Measurements from ENCODE around the gene ABL1.
"Not testable (repeated sequence)": the region's sequence is repeated elsewhere in the genome, so short reads cannot be mapped to it uniquely, and the experiment has no call there.

Gene ABL1

GRCh38 chr9:130847306-130848217 is 12.5 kb downstream of the ABL1 start:
- no peak for DNase-seq (ENCODE audit: low read depth in 2 of 3, low spot score in 2 of 3)

DNA sequence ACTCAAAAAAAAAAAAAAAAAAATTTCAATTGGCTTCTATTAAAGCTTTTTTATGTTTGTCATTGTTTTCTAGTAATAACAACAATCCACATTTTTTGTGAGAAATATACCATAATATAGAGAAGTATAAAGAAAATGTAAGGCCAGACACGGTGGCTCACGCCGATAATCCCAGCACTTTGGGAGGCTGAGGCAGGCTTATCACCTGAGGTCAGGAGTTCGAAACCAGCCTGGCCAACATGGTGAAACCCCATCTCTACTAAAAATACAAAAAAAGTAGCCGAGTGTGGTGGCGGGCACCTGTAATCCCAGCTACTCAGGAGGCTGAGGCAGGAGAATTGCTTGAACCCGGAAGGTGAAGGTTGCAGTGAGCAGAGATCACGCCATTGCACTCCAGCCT is 13.5 kb downstream of the ABL1 start:
- not testable (repeated sequence) for DNase-seq (ENCODE audit: low read depth in 2 of 3, low spot score in 2 of 3)

DNA sequence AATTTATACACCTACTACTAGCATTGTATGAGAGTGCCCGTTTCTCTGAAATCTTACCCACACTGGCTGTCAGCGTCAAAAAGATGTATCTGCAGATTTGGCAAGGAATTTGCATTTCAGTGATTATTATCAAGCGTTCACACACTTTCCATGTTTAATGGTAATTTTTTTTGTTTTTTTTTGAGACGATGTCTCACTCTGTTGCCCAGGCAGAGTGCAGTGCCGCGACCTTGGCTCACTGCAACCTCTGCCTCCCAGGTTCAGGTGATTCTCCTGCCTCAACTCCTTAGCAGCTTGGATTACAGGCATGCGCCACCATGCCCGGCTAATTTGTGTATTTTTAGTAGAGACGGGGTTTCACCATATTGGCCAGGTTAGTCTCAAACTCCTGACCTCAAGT is 14.3 kb downstream of the ABL1 start:
- no peak for DNase-seq (ENCODE audit: low read depth in 2 of 3, low spot score in 2 of 3)

DNA sequence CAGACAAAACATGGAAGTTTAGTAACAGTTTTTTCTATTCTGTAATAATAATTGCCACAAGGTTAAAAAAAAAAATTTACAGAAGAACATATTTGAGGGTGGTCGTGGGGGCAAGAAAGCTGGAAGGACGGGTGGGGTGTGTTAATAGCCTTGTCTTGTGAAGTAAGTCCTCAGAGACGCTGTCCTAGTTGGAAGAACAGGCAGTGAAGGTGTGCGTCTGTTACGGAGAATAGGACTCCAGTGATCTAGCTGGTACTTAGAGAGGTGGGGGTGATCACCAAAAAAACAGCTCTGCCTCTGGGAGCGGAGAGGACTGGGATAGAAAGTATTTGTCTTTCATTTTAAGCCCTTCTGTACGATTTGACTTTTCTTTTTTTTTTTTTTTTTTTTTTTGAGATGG is 17.7 kb downstream of the ABL1 start:
- DNase-seq (ENCODE audit: low read depth in 2 of 3, low spot score in 2 of 3), result no peak

GRCh38 chr9:130854092-130854491 is 19.0 kb downstream of the ABL1 start:
- no peak for DNase-seq (ENCODE audit: low read depth in 2 of 3, low spot score in 2 of 3)

- no peak for DNase-seq (ENCODE audit: low read depth in 2 of 3, low spot score in 2 of 3)
Observed at GRCh38 chr9:130854835-130855234, 19.8 kb downstream of the ABL1 start.

DNA sequence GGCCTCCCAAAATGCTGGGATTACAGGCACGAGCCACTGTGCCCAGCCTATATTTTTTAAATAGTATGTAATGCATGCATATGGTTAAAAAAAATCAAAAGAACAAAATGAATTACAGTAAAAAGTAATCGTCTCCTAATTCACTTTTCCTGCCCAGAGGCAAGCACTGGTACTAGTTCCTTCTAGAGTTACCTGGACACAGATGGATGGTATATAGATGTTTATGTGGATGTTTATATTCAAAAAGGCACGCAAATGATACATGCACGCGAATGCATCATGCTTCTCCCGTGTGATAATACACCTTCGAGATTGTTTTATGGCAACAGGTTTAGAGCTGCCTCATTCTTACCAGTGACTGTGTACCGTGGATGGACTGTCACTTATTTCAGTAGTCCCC is 21.4 kb downstream of the ABL1 start:
- no peak for DNase-seq (ENCODE audit: low read depth in 2 of 3, low spot score in 2 of 3)

DNA sequence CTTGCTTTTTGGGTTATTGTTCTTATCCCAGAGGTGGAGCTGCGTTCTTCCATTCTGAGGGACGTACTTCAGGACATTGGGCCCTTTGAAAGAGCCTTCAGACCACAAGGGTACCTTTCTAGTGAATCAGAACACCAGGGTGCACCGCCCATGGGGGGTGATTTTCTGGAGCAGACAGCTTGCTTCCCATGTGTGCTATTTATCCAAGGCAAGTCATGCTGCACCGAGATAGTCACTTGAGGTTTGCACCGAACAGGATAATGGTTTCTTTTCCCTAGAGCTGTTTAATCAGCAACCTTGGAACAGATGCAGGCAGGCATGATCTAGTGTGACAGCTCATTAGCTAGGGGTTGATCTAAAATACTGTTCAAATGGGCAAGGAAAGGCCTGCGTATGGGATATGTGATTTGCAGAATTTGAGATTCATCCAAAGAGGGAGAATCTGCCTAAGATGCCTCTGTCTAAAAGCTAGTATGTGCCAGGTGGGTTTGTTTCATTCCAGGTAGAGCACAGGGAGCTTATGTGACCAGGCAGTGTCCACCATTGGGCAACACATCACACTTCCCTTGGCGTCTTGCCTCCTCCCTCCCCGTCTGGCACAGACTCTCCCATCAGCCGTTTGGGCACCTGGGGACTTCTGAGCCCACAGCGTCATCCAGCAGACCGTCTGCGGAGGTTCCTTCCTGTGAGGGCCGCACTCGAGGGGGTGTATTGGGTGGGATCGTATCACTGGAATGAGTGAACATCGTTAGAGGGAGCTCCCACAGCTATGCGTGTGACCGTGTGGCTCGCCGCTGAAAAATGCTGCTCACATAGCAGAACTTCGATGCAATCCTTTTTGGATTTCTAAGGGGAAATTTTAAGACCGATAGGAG is 23.0 kb downstream of the ABL1 start:
- no peak for DNase-seq (ENCODE audit: low read depth in 2 of 3, low spot score in 2 of 3)

DNA sequence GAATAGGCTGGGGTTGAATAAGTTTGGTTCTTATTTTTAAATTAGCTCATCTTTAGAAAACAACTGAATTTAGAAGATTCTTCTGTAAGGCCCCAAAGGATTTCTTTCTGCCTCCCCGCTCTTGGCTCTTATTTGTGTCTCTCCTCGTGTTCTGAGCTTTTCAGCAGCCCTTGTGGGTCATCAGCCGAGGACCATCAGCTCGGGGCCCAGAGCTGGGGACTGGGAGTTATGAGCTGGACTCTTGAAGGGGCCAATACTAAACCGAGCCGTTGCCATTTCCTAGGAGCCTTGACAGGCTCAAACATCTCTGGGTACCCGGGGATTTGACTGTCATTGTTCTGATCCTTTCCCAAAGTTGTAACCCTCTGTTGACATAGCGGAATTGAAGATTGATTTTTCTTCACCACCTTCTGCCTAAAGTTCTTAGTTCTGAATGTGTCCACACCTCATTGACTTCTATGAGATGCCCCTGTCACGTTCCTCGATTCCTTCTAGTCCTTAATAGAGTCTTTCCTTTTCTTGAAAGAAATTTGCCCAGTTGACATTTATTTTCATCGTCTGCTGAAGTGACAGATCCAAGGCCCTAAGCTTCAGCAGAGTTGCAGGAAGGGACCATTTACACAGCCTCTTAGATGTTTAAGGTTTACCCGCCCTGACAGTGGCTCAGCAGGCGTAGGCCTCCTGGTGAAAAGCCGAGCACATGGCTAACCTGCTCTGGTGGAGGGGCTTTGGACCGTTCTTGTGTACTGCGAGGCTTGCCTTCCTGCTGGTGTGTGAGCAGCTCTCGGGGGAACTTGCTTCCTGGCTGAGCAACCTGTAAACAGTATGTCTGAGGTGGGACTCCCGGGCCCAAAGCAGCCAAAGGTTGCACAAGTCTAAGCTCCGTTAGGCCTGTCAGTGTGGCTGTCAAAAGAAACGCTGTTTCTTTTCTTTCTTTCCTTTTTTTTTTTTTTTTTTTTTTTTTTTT is 24.0 kb downstream of the ABL1 start:
- DNase-seq (ENCODE audit: low read depth in 2 of 3, low spot score in 2 of 3), result no peak

- DNase-seq (ENCODE audit: low read depth in 2 of 3, low spot score in 2 of 3), result no peak
Observed at GRCh38 chr9:130860458-130861316, 25.6 kb downstream of the ABL1 start.

GRCh38 chr9:130861372-130862180 is 26.5 kb downstream of the ABL1 start:
- no peak for DNase-seq (ENCODE audit: low read depth in 2 of 3, low spot score in 2 of 3)

DNA sequence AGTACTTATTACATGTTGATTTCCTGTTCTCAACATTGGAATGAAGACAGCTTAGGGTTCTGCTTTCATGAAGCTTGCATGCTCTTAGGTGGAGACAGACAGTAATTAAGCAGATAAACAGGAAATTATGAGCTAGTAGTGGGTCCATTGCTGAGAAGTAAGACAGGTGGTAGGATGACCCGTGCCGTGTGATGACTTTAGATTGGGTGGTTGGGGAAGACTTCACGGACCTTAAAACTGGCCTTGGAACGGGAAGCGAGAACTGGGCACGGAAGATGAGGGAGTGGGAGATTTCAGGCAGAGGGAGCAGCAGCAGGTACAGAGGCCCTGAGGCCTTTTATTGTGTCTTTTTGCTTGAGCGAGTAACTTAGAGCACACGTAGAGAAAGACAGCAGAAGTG is 27.2 kb downstream of the ABL1 start:
- no peak for DNase-seq (ENCODE audit: low read depth in 2 of 3, low spot score in 2 of 3)

DNA sequence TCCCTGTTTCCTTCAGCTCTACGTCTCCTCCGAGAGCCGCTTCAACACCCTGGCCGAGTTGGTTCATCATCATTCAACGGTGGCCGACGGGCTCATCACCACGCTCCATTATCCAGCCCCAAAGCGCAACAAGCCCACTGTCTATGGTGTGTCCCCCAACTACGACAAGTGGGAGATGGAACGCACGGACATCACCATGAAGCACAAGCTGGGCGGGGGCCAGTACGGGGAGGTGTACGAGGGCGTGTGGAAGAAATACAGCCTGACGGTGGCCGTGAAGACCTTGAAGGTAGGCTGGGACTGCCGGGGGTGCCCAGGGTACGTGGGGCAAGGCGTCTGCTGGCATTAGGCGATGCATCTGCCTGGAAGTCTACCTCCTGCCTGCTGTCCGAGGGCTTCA is 27.7 kb downstream of the ABL1 start:
- DNase-seq (ENCODE audit: low read depth in 2 of 3, low spot score in 2 of 3), result no peak

GRCh38 chr9:130864541-130864940 is 29.5 kb downstream of the ABL1 start:
- no peak for DNase-seq (ENCODE audit: low read depth in 2 of 3, low spot score in 2 of 3)

DNA sequence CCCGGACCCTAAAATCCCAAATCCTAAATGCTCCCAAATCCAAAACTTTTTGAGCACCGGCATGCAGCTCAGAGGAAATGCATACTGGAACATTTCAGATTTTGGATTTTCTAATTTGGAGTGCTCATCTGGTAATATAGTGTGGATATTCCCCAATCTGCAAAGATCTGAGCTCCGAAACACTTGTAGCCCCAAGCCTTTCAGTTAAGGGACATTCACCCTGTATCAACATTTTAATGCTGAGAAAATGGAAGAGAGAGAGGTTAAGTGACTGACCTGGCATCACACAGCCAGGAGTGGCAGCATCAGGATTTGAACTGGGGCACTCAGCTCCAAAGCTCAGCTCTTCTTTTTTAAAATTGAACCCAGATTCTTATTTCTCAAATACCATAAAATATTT is 30.9 kb downstream of the ABL1 start:
- no peak for DNase-seq (ENCODE audit: low read depth in 2 of 3, low spot score in 2 of 3)

- peak in 1 of 3 experiments; percentile 11 for DNase-seq (ENCODE audit: low read depth in 2 of 3, low spot score in 2 of 3)
Observed at GRCh38 chr9:130866474-130866965, 31.5 kb downstream of the ABL1 start.

DNA sequence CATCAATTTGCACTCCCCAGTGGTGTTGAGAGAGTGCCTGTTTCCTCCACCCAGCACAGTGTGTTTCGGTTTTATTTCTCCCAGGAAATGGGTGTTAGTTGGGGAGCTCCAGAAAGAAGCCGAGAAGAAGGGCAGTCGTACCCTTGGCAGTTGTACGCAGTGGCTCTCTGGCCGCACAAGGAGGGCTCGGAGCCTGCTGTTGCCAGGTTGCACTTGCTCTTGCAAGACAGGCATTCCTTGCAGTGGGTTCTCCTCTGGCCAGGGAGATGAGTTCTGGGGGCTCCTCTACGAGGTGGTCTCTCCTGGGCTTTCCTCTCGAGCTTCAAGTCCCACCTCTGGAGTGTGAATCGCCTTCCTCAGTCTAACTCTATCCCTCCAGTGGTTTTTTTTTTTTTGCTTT is 32.5 kb downstream of the ABL1 start:
- DNase-seq (ENCODE audit: low read depth in 2 of 3, low spot score in 2 of 3), result no peak

DNA sequence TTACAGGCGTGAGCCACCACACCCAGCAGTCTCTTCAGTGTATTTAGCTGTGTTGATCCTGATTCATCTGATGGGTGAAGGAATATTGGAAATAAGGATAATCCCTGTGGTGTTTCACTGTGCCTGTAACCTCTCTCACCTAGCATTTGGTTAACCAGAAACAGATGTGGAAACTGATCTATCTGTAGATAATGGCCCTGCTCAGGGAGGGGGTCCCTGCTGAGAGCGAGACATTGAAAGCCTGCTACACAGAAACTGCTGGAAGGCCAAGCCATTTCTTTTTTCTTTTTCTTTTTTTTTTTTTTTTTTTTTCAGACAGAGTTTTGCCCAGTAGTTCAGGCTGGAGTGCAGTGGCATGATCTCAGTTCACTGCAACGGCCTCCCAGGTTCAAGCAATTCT is 33.2 kb downstream of the ABL1 start:
- no peak for DNase-seq (ENCODE audit: low read depth in 2 of 3, low spot score in 2 of 3)

- no peak for DNase-seq (ENCODE audit: low read depth in 2 of 3, low spot score in 2 of 3)
Observed at GRCh38 chr9:130869250-130869649, 34.2 kb downstream of the ABL1 start.

Measured in activated CD8-positive, alpha-beta memory T cell treated with anti-CD3 and anti-CD28 coated beads for 48 hours (primary cell).